Activated naive CD4-positive, alpha-beta T cell treated with anti-CD3 and anti-CD28 coated beads, Interleukin-2, amount 50 U/mL, for 24 hours (primary cell): ENCODE measurements around the gene PDCD5.
A peak's percentile ranks its signal among the peaks of the same experiment; 100 is the strongest.

Experiments
- H3K27ac Mint-ChIP-seq: one replicate; pipeline ENCODE4 v1.8.0; 2021; ENCODE audit warnings: mild to moderate bottlenecking, mixed read lengths
- H3K27me3 Mint-ChIP-seq: one replicate; pipeline ENCODE4 v1.8.0; 2021; ENCODE audit warnings: mixed read lengths
- H3K36me3 Mint-ChIP-seq: one replicate; pipeline ENCODE4 v1.8.0; 2021; ENCODE audit warnings: mixed read lengths
- H3K4me1 Mint-ChIP-seq: one replicate; pipeline ENCODE4 v1.8.0; 2021; ENCODE audit warnings: mixed read lengths
- H3K4me3 Mint-ChIP-seq: one replicate; pipeline ENCODE4 v1.8.0; 2021; ENCODE audit warnings: mild to moderate bottlenecking, mixed read lengths
- H3K9me3 Mint-ChIP-seq: one replicate; pipeline ENCODE4 v1.8.0; 2021; ENCODE audit warnings: mixed read lengths

PDCD5 gene

DNA sequence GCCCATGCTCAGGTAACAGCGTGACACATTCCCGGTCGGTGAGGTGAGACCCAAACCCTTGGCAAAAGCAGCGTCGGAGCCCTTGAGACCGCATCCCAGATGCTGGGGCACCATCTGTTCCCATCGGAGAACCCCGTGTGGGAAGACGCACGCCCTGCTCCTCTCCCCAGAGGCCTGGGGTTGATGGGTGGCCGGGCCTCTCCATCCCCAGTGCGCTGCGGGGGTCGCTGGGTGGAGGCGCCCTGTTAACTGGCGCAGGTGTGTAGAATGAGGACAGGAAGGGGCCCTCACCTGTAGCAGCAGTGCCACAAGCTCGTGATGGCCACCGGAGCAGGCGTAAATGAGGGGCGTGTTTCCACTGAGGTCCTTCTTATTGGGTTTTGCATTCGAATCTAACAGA is 24.6 kb downstream of the PDCD5 start:
- H3K36me3 Mint-ChIP-seq = peaks cover 11% of the 10 kb centered on the region
- no peaks in the 10 kb centered on the region for H3K4me1 Mint-ChIP-seq
- H3K4me3 Mint-ChIP-seq = no peak overlapping the region
- H3K27me3 Mint-ChIP-seq = no peaks in the 10 kb centered on the region
- H3K9me3 Mint-ChIP-seq = no peaks in the 10 kb centered on the region
- no peak overlapping the region for H3K27ac Mint-ChIP-seq

- no peak overlapping the region for H3K27ac Mint-ChIP-seq
Observed at GRCh38 chr19:32606289-32606688, 25.3 kb downstream of the PDCD5 start.

DNA sequence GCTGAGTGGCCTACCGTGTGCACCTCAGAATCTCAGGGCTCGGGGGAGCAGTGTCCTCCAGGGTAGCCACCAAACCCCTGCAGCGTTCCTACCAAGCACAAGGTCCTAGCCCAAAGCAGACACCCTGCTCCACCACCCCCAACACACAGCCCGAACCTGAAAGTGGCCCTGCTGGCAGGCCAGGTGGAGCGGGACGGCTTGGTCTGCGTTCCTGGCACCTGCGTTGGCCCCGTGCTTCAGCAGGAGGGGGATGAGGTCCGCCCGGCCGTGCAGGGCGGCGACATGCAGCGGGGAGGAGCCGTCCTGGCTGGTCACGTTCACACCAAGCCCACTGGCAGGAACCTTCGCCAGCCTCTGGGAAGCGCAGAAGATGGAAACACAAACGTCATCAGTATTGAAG is 26.5 kb downstream of the PDCD5 start:
- Mint-ChIP-seq H3K36me3 (peaks cover 11% of the 10 kb centered on the region), H3K4me1 (no peaks in the 10 kb centered on the region), H3K9me3 (no peaks in the 10 kb centered on the region), H3K27ac (no peak overlapping the region), H3K27me3 (no peaks in the 10 kb centered on the region), H3K4me3 (no peak overlapping the region)

More at GRCh38 chr19:32606289-32606688, 25.3 kb downstream of the PDCD5 start:
- Mint-ChIP-seq H3K9me3 (no peaks in the 10 kb centered on the region), H3K27me3 (no peaks in the 10 kb centered on the region), H3K4me1 (no peaks in the 10 kb centered on the region), H3K36me3 (peaks cover 11% of the 10 kb centered on the region), H3K4me3 (no peak overlapping the region)

DNA sequence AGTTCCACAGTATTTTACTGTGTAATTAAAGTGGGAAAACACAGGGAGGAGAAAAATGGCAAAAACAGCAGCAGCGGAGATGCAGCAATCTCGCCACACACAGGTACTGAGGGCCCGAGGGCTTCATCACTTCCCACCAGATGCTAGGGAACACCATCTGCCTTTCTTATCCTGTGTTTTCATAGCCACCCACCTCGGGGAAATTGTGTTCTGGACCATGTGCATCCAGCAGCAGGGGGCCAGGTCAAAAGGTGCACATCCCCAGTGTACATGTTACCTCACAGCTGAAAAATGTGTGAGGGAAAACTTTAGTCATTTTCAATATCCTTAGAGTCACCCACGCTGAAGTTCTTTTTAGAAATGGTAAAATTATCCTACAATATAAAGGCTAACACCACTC is 30.2 kb downstream of the PDCD5 start:
- Mint-ChIP-seq H3K9me3 (no peaks in the 10 kb centered on the region), H3K36me3 (peaks cover 21% of the 10 kb centered on the region), H3K4me1 (no peaks in the 10 kb centered on the region), H3K27me3 (no peaks in the 10 kb centered on the region), H3K27ac (peak overlapping the region; percentile 41), H3K4me3 (no peak overlapping the region)

DNA sequence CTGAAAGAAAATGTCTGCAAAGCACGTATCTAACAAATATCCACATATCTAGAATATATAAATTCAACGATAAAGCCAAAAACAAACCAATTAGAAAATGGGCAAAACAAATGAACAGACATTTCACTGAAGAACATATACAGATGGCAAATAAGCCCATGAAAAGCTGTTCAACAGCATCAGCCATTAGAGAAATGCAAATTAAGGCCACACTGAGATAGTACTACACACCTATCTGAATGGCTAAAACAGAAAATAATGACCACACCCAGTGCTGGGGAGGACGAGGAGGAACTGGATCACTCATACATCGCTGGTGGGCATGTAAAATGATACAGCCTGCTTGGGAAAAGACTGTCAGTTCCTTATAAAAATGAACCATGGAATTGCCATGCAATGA is 32.0 kb downstream of the PDCD5 start:
- Mint-ChIP-seq H3K27ac (no peak overlapping the region), H3K36me3 (peaks cover 25% of the 10 kb centered on the region), H3K4me3 (no peak overlapping the region), H3K27me3 (no peaks in the 10 kb centered on the region), H3K4me1 (no peaks in the 10 kb centered on the region), H3K9me3 (no peaks in the 10 kb centered on the region)

DNA sequence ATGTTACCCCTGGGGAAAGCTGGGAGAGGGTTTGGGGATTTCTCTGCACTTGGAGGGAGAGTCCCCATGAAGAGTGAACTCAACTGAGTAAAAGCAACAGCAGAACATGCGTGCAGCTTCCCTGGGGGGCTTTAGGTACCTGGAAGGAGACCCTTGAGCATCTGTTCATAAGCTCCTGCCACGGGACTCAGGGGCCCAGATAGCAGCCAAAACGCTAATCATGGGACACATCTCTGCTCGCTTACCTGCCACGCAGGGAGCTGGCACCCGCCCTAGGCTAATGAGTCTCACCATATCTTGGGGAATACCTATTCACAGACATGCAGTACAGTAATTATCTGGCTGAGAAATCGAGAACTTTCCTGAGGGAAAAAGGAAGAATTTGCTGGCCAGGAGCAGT is 33.9 kb downstream of the PDCD5 start:
- Mint-ChIP-seq H3K9me3 (no peaks in the 10 kb centered on the region), H3K27ac (no peak overlapping the region), H3K27me3 (no peaks in the 10 kb centered on the region), H3K4me3 (no peak overlapping the region), H3K36me3 (peaks cover 21% of the 10 kb centered on the region), H3K4me1 (no peaks in the 10 kb centered on the region)

DNA sequence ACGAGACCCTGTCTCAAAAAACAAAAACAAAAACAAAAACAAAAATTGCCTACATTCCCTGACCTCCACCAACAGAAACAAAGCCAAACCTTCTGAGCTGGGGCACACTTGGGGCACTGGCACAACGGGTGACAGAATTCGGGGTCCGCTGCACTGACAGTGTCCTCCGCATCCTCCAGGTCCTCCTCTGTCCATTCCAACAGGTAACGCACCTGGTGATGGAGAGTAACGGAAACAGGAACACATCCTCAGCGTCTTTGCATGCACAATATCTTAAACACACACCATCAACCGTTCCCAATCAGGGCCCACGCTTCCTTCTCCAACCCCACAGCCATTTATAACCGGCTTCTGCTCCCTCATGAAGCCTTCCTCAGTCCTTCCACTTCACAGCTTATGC is 34.6 kb downstream of the PDCD5 start:
- no peaks in the 10 kb centered on the region for H3K4me1 Mint-ChIP-seq
- H3K9me3 Mint-ChIP-seq = no peaks in the 10 kb centered on the region
- H3K27me3 Mint-ChIP-seq = no peaks in the 10 kb centered on the region
- H3K36me3 Mint-ChIP-seq = peaks cover 21% of the 10 kb centered on the region
- H3K4me3 Mint-ChIP-seq = no peak overlapping the region
- no peak overlapping the region for H3K27ac Mint-ChIP-seq

- Mint-ChIP-seq H3K4me1 (no peaks in the 10 kb centered on the region), H3K36me3 (peaks cover 13% of the 10 kb centered on the region), H3K27me3 (no peaks in the 10 kb centered on the region), H3K27ac (no peak overlapping the region), H3K4me3 (no peak overlapping the region), H3K9me3 (no peaks in the 10 kb centered on the region)
Observed at GRCh38 chr19:32619051-32619685, 38.2 kb downstream of the PDCD5 start.

GRCh38 chr19:32622002-32622401 is 41.0 kb downstream of the PDCD5 start:
- Mint-ChIP-seq H3K27me3 (no peaks in the 10 kb centered on the region), H3K9me3 (no peaks in the 10 kb centered on the region)

DNA sequence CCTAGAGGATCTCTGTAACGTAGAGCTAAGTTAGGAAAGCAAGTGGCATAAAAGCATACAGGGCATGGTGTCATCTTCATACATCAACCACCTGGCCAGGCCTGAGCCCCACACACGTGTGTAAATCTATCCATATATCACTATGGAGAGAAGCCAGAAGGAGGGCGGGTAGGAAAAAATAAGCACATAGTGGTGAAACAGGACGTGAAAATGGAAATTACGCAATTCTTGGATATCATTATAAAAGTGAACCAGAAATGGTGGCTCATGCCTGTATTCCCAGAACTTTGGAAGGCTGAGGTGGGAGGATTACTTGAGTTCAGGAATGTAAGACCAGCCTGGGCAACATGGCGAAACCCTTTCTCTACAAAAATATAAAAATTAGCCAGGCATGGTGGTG is 43.4 kb downstream of the PDCD5 start:
- H3K4me3 Mint-ChIP-seq = no peak overlapping the region
- no peak overlapping the region for H3K27ac Mint-ChIP-seq
- no peaks in the 10 kb centered on the region for H3K27me3 Mint-ChIP-seq
- no peaks in the 10 kb centered on the region for H3K4me1 Mint-ChIP-seq
- H3K36me3 Mint-ChIP-seq = peaks cover 9% of the 10 kb centered on the region
- H3K9me3 Mint-ChIP-seq = no peaks in the 10 kb centered on the region

More at GRCh38 chr19:32622002-32622401, 41.0 kb downstream of the PDCD5 start:
- Mint-ChIP-seq H3K4me3 (no peak overlapping the region), H3K27ac (no peak overlapping the region), H3K4me1 (no peaks in the 10 kb centered on the region), H3K36me3 (peaks cover 10% of the 10 kb centered on the region)

DNA sequence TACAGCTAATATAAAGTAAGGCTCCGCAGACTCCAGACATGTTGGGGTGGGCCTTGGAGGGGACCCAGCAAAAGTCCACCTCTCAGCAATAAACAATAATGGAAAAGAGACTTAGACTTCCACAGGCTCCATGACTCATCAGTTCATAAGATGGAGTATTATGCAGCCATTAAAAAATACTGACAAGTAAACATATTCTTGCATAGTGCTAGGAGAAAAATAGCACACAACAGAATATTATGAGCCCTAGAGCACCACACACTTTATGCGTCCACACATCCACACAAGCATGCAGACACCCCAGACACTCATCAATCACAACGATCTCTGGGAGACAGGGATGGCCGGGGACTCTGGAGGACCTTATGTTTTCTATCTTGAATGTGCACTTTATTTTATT is 46.0 kb downstream of the PDCD5 start:
- no peaks in the 10 kb centered on the region for H3K9me3 Mint-ChIP-seq
- peaks cover 8% of the 10 kb centered on the region for H3K36me3 Mint-ChIP-seq
- H3K4me1 Mint-ChIP-seq = no peaks in the 10 kb centered on the region
- no peak overlapping the region for H3K27ac Mint-ChIP-seq
- H3K27me3 Mint-ChIP-seq = no peaks in the 10 kb centered on the region
- H3K4me3 Mint-ChIP-seq = no peak overlapping the region

GRCh38 chr19:32627714-32628270 is 46.8 kb downstream of the PDCD5 start:
- no peak overlapping the region for H3K4me3 Mint-ChIP-seq
- H3K9me3 Mint-ChIP-seq = no peaks in the 10 kb centered on the region
- H3K27me3 Mint-ChIP-seq = no peaks in the 10 kb centered on the region
- no peaks in the 10 kb centered on the region for H3K4me1 Mint-ChIP-seq
- no peak overlapping the region for H3K27ac Mint-ChIP-seq
- peaks cover 3% of the 10 kb centered on the region for H3K36me3 Mint-ChIP-seq

DNA sequence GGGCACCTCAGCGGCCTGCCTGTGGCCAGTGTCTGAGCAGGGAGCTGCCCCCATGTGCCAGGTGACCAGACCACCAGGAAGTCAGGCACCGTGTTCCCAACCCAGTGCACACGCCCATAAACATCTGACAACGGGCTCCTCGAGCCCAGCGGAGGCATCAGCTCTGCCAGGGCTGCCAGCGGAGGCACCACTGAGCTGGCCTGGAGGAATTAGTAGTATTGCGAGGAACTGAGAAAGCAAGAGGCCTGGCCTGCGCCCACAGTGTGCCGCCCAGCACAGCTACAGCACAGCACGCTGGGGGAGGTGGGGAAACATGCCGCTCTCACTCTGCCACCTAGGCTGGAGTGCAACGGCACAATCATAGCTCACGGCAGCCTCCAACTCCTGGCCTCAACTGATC is 49.3 kb downstream of the PDCD5 start:
- Mint-ChIP-seq H3K36me3 (peaks cover 4% of the 10 kb centered on the region), H3K27me3 (no peaks in the 10 kb centered on the region), H3K27ac (no peak overlapping the region), H3K4me3 (no peak overlapping the region), H3K9me3 (no peaks in the 10 kb centered on the region), H3K4me1 (no peaks in the 10 kb centered on the region)

DNA sequence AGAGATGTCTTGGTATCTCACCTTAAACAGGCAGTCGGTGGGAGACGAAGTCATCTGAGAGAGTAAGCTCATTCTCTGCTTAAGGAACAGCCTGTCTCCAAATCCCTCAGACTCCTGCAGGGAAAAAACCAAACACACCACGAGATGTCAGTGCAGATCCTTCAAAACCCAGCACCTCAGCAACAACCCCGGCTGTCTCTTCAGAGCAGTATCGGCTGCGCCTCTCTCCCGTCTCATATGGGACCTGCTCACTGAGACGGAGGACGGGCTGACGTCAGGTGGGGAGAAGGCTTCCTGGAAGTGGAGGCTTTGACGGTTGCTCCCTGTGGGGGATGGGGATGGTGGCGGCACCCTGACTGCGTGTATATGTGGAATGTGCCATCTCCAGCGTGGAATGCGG is 50.4 kb downstream of the PDCD5 start:
- Mint-ChIP-seq H3K4me3 (no peak overlapping the region), H3K4me1 (no peaks in the 10 kb centered on the region), H3K27me3 (no peaks in the 10 kb centered on the region), H3K27ac (no peak overlapping the region), H3K36me3 (peaks cover 4% of the 10 kb centered on the region), H3K9me3 (no peaks in the 10 kb centered on the region)
